Heart left ventricle (tissue), 13 donors: ENCODE results near the gene CRISP1.

Source experiments
- POLR2A ChIP-seq, 2 donors: fragments of 450-650 bp; IDR thresholded peaks; one replicate each; pipeline ENCODE4 v1.6.1; 2017; ENCODE audit warnings: antibody characterized with exemption in 2 of 2, mild to moderate bottlenecking in 2 of 2, moderate library complexity in 2 of 2
- TF ChIP-seq, protein P1 (sequence below), 12 donors: fragments of 200-600 bp; sonication (generic) in 4 of 12; IDR thresholded peaks; one replicate each; pipeline versions ENCODE4 v1.5.0 to v1.8.0; 2018 to 2022; ENCODE audit warnings: antibody characterized with exemption in 12 of 12, mild to moderate bottlenecking in 5 of 12
- donor health status: ischemic (EF 13 %, LVEDD 7.1; RV severe dilation, severe dysfunction).
- donor health status: DM: no; HTN: yes; CAD: no.
- donor health status: DM: no; HTN: no; CAD: no.
- donor health status: ischemic (EF 25% LVEDD 6.9; RV normal size, moderate dysfunction).
- donor health status: ischemic (EF 25% LVEDD 5.7; RV mildly dilated, moderate dysfunction).
- donor health status: ischemic (EF 35%, LVEDD 5.7; RV mildly dilated, moderate dysfunction).
- donor health status: nonischemic (EF 11% LVEDD 7.7; RV severe dilation, severe dysfunction).
- donor health status: DM: yes; HTN: yes; CAD: no.
- donor health status: PGD.
- donor health status: ischemic (EF 29% LVEDD 5.4; RV normal size, mild dysfunction).
- donor health status: nonischemic (EF 23%, LVEDD 6.1; RV moderate dilation, normal function).

- TF ChIP-seq POLR2A (IDR thresholded peaks at IDR 0.05) = no peak
- TF ChIP-seq, protein P1, sequence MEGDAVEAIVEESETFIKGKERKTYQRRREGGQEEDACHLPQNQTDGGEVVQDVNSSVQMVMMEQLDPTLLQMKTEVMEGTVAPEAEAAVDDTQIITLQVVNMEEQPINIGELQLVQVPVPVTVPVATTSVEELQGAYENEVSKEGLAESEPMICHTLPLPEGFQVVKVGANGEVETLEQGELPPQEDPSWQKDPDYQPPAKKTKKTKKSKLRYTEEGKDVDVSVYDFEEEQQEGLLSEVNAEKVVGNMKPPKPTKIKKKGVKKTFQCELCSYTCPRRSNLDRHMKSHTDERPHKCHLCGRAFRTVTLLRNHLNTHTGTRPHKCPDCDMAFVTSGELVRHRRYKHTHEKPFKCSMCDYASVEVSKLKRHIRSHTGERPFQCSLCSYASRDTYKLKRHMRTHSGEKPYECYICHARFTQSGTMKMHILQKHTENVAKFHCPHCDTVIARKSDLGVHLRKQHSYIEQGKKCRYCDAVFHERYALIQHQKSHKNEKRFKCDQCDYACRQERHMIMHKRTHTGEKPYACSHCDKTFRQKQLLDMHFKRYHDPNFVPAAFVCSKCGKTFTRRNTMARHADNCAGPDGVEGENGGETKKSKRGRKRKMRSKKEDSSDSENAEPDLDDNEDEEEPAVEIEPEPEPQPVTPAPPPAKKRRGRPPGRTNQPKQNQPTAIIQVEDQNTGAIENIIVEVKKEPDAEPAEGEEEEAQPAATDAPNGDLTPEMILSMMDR (IDR thresholded peaks at IDR 0.05) = no peak
Measured at GRCh38 chr6:49841424-49841823, 24.9 kb downstream of the CRISP1 start.
